ENCODE results near the gene GUCA2B.

Gene GUCA2B

DNA sequence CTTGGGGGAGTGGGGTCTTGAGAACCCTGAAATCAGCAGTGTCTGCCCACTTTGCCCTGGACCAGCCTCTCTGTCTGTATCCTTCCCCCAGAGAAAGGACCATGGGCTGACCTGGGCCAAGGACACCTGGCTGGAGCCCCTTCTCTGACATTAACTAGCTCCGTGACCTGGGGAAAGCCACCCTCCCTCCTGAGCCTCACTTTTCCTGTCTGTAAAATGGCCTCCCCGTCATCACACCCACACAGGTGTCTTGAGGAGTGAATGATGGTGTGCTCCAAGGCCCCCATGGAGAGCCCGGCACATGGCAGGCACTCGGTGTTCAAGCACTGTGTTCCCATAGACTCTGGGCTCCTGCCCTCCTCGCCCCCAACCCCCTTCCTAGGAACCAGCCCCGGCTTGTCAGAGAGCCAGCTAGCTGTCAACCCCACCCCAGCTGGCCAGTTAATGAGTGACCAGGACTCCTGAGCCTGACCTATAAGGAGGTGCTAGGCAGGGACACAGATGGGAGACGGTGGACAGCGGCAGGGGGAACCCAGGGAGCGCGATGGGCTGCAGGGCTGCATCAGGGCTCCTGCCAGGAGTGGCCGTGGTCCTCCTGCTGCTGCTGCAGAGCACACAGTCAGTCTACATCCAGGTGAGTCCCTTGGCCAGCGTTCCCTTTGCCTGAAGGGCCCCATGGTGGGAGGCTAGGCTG lies at the start of gene GUCA2B:
TSS of gene GUCA2B (plus strand) at position 504 of the 694 bp plus-strand sequence. CDS start at position 545, 41 bp downstream.
- no peak for ATAC-seq

DNA sequence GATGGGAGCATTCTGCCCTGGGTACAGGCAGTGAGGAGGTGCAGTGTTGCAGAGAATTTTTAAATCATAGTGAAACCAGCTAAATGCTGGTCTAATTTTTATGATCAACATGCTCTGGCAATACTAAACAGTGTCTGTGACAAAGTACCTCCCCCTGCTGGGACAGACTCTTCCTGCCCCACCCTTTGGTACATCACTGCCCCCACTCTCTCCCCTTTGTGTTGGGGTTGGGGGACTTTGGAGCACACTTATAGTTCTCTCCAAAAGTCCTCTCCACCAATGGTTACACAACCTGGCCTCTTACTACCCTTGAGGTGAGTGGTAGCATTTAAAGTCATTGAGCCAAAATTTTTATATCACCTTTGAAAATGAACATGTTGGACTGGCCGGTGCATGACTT lies 48.2 kb upstream of the GUCA2B start:
- ATAC-seq: no peak

DNA sequence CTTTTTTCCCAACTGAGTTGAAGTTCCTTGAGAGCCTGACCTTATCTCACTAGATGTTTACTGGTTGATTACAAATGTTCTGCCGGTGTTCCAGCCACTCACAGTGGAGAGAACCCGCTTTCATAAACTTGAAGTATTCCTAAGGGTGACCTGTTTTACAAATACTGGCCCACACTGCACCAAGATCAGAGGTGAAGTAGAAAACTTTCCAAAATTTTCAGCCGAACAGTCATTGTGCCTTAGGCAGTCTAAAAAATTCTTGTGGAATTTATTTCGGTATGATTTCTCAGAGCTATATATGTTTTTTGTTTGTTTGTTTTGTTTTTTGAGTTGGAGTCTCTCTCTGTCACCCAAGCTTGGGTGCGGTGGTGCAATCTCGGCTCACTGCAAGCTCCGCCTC lies 44.9 kb upstream of the GUCA2B start:
- no peak for ATAC-seq

DNA sequence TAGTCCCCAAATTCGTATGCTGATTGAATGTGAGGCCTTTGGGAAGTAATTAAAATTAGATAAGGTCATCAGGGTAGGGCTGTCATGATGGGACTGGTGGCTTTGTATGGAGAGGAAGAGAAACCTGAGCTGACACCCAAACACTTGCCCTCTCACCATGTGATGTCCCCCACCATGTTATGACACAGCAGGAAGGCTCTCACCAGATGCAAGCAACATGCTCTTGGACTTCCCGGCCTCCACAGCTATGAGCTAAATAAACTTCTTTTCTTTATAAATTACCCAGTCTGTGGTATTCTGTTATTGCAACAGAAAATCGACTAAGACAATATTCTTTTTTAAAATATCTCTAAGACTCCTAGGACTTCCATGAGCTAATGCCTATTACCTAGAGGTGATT lies 43.6 kb upstream of the GUCA2B start:
- no peak for ATAC-seq

DNA sequence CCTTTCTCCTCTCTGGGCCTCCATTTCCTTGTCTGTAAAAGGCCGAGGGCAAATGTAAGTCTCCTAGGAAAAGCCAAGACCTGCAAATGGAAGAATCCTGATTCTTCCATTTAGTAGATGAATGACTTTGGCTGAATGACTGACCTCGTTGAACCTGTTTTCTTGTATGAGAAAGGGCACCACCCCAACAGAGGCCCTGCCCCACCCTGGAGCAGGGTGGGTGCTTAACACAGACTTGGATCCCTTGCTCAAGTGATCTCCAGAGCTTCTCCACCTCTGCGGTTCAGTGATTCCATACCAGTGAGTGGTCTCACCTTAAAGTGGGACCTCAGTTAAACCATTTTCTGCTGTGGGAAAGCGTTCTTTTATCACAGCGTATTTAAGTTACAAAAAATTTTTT lies 39.0 kb upstream of the GUCA2B start:
- no peak for ATAC-seq

DNA sequence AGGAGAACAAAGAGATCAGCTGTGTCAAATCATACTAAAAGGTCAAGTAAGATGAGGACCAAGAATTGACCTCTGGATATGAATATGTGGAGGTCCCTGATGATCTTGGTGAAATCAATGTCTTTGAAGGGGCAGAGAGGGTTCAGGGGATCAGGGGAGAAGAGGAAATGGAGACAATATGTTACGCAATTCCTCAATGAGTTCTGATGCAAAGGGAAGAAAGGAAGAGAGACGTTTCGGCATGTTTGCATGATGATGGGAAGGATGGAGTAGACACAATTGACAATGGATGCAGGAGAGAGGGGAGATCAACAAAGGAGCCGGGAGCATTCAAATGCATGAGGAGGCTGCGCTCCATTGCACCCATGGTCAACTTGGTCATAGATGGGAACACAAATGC lies 36.0 kb upstream of the GUCA2B start:
- ATAC-seq: no peak

DNA sequence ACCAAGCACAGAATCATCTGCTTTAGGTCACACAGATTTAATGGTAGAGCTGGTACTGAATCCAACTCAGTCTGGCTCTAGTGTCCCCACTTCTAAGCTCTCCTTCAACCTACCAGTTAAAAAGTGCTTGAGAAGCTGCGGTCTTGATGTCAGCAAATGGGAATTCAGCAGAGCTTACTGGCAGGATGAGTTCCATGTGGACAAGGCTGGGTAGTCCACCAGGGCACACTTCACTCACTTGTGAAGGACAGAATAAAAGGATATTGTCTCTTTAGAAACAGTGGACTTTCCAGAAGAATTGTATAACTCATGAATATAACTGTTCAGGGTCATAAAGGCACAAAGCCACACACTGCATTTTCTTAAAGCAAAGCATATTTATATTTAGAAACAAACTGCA lies 35.1 kb upstream of the GUCA2B start:
- no peak for ATAC-seq

DNA sequence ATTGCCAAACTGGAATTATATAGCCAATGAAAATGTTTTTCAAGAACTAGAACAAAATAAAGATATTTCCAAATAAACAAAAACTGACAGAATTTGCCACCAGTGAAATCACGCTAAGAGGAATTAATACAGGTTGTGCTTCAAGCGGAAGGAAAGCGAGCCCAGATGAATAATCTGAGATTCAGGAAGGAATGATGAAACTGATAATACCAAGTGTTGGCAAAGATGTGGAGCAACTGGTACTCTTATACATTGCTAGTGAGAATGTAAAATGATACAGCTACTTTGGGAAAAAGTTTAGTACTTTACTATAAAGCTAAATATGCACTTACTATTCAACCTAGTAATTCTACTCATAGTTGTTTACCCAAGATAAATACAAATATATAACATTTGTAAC lies 30.8 kb upstream of the GUCA2B start:
- no peak for ATAC-seq

DNA sequence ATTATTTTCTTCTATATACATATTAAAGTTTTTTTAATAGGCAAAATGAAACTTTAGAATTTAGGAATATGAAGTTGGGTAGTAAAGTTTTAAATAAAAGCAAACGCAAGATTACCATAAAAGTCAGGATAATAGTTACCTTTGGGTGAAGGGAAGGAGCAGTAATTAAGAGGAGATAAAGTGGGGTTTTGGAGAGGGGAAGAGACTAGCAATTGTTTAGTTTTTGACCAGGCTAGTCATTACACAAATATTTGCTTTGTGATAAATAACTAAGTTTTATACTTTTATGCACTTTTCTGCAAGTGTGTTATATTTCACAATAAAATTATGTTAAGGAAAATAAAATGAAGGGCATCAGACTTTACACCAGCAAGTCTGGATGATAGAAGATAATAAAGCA lies 27.7 kb upstream of the GUCA2B start:
- ATAC-seq: no peak

DNA sequence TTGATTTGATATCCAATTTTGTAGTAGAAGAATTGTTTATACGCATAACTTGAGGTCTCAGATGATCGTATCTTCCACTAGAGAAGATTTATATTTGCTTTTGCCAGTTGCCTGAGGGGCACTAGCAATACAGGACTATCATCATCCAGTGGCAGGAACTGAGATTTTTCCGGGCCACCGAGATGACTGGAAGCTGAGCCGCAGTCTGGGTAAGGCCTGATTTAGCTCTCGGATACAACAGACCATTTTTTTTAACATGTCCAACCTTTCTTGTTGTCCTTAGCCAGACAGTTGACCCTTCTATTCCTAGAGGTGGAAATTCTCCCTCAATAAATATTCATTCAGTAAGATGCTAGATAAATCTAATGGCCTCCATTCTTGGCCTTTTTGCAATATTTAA lies 25.4 kb upstream of the GUCA2B start:
- ATAC-seq: no peak

DNA sequence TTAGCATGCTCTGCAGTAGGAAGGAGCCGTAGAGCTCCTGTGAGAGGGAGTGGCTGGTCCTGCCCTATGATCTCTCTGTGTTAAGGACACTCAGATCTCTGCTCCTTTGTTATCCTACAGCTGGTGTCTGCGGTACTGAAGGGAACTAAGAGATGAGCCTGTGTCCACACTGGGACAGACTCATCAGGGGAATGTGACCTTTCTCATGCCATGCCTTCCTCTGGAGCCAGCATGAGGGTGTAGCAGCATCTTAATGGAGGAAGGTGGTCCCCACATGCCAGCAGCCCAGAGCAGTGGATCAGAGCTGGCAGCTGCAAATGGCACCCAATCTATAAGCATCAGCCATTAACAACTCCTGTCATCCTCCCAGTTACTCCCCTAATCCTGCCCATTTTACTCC lies 24.7 kb upstream of the GUCA2B start:
- no peak for ATAC-seq

DNA sequence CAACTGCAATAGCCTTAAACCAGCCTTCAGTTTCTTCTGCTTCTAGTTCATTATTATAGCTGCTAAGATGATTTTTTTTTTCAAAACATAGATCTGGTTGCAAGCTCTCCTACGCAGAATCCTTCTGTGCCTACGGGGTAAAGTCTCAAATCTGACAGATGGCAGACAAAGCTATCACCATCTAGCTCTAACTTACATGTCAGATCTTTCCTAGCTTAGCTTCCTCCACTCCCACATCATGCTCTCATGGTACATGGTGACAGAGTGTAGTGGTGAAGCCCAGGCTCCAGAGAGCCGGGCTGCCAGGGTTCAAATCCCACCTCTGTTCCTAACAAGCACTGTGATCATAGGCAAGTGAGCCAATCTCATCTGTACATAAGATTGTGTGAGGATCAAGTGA lies 24.2 kb upstream of the GUCA2B start:
- no peak for ATAC-seq

DNA sequence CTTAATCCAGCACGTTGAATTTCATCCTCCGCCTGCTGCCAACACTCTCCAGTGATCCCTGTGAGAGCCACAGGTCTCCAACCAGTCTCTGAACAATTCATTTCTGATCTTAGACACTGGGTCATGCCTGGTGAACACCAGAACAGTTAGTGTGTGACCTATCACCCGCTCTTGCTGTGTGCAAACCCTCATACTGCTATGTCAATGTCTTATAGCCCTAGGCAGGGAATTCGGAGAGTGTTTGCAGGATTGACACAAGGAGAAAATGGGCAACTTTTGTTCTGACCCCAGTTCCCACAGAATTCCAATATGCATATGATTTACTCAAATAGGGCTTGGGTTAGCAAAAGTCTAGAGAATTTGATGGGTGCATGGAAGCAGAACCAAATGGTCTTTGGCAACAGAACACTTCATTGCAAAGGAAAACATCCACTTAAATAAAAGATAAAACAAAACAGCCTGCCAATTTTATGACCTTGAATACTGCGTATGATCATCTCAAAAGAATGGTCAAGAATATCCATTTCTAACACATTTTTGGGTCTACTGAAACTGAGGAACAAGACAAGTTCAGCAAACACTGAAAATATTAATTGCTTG lies 23.0 kb upstream of the GUCA2B start:
- no peak for ATAC-seq

DNA sequence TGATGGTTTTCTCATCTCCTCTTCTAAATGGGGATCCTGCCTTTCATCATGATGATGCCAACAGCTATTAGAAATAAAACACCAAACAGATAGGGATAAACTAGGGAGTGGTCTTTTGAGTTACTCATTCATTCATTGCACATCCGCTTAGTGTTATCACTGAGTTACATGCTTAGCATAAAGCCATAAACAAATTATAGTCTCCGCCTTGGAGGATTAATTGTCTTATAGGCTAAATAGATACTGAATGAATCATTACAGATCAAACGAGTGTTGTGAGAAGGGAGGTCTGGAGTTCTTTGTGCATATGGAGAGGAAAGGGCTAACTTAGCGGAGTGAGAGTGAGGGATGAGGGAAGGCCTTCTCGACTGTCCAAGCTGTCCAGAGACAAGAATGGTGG lies 19.8 kb upstream of the GUCA2B start:
- ATAC-seq: no peak

DNA sequence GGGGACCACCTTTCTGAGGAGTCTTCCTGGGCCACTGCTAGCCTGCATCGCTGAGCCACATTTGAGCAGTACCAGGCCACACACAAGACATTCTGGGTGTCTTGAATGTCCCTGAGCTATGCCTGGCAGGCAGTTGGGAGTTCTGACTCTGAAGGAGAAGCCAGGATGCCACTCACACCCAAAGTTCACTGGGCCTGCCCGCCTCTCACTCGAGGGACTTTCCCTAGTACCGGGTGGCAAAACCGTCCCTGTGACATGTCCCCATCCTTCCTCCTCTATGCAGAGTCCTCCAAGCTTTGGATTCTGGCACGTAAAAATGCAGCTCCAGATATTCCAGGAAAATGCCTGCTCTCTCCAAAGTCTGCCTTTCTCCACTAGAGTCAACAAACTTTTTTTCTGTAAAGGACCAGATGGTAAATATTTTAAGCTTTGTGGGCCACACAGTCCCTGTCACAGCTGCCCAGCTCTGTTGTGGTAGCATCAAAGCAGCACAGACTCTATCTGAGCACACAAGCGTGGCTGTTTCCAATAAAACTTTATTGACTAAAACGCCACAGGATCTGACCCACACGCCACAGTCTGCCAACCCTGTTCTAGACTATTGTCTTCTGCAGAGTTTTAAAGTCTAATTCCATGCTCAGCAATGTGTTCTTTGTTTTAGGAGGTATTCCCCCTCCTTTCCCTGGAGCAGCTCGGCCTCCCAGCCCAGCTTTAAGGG lies 19.2 kb upstream of the GUCA2B start:
- ATAC-seq: no peak

DNA sequence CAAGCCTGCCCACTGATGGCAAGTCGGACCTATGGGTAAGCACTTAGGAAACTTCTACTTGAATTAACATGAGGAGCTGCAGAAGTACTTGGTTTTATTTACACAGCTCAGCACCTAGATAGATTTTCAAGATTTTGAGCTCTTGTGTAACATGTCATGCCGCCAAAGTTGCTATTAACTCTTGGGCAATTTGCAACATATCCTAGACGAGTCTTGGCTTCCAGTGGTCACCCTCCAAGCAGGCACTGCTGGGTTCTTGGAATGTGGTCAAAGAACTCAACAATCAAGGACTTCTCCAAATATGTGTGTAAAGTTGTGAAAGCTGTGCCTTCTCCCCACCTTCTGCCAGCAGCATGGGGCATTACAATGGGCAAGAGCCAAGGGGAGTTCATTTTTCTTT lies 17.8 kb upstream of the GUCA2B start:
- no peak for ATAC-seq

DNA sequence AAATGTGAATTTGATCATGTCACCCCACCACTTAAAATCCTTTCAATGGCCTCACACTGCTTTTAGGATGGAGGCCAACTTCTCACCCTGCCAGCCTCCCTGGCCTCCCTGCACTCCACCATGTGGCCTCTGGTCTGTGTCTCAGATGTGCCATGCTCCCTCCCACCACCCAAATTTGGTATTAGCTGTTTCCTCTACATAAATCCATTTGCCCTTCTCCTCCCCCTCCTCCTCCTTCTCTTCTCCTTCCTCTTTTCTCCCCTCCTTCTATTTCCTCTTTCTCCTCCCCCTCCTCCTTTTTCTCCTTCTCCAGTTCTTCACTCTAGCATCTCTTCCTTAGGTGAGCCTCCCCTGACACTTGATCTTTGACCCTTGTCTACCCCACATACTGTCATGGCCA lies 16.7 kb upstream of the GUCA2B start:
- no peak for ATAC-seq

DNA sequence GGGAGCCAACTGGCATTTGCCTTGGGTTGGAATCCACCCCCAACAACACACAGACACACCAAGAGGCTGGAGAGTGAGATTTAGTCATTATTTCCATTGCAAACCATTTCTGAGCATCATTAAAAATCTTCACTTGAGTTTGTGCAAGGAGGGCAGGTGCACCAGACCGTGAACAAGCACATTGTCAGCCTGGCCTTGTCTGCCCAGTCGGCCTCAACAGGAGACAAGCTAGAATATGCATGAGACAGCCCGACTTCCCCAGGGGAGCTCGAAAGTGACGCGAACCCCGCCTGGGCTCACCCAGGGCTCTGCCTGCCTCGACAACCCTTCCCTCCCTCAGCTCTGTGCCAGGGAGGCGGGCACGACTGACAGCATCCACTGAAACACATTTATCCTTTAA lies 15.4 kb upstream of the GUCA2B start:
- ATAC-seq: no peak

DNA sequence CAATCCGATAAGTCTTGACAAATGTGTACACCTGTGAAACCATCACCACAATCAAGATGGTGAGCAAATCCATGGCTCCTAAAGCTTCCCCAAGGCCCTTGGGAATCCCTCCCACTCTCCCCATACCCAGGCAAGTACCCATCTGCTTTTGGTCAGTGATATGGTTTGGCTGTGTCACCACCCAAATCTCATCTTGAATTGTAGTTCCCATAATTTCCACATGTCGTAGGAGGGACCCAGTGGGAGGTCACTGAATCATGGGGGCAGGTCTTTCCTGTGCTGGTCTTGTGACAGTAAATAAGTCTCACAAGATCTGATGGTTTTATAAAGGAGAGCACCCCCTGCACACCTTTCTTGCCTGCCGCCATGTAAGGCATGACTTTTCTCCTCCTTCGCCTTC lies 14.6 kb upstream of the GUCA2B start:
- ATAC-seq: no peak

DNA sequence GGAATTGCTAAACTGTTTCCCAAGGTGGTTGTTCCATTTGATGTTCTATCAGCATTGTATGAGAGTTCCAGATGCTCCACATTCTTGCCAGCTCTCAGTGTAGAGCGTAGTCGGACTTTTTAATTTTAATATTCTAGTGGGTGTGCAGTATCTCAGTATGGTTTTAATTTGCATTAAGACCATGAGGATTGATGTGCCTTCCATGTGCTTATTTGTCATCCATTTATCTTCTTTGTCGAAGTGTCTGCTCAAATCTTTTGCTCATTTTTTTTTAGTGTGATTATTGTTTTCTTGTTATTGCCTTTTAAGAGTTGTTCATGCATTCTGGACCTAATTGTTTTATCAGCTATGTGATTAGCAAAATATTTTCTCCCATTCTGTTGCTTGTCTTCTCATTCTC lies 13.8 kb upstream of the GUCA2B start:
- ATAC-seq: no peak

DNA sequence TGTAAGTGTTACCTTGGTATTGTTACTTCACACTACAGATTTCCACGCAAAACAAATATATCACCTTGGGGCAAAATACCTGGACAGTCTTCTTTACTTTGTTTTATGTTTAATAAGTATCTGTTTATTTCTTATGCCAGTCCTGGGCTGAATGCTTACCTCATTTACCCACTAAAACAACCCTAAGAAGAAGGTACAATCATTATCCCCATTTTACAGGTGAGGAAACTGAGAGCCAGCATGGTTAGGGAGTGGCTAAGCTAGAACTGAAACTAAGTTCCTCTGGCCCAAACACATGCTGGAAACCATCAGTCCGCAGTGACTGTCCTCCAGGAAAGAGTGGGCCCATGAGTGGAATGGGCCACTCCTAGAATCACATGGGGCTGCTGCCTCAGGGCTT lies 13.0 kb upstream of the GUCA2B start:
- ATAC-seq: no peak

DNA sequence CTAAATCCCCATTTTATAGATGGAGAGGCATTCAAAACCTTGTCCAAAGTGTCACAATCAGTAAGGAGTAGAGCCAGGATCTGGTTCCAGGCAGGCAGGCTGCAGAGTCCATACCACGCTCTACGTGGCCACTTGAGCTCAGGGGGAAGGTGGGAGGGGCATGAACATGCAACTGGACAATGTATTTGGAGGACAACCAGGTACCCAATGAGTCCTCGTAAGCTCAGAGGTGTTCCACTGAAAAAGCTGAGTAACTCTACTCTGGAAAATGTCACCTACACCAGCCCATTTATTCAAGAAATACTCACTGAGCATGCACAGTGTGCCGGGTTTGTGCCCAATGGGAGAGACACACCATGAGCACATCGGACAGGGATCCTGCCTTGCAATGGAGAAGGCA lies 11.2 kb upstream of the GUCA2B start:
- no peak for ATAC-seq

DNA sequence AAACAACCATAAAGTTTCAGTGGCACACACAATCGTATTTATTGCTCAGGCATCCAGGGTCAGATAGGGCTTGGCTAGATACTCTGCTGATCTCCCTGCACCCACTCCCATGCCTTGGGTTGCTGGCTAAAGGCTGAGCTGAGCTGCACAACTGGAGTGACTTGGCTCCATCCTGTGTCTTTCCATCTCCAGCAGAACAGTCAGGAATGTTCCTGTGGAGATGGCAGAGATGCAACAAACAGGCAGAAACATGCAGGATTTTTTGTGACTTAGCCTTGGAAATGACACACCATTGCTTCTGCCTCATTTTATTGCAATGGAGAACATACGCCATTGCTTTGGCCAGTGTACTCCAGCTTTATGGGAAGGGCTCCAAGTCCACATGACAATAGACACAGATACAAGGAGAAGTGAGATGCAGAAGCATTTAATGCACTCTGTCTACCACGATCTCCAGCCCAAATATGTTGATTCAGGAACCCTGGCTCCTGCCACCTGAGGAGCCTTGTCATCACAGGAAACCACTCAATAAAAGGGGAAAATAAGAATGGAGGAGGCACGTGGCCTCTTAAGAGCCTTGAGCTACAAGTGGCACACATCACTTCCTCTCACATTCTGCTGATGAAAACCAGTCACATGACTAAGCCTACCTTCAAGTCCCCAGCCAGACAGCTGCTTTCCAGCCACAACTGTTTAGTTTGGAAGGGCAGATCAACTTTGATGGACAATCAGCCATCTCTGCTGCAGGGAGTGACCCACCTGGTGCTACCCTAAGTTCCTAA lies 10.1 kb upstream of the GUCA2B start:
- peak in 1 of 2 donors; percentile 13 for ATAC-seq

Measured in activated CD4-positive, CD25-positive, alpha-beta regulatory T cell treated with anti-CD3 and anti-CD28 coated beads, Interleukin-2, amount 50 U/mL, for 24 hours (primary cell).